ENCODE results near the gene ZCCHC17. TPM values are rescaled to one million over a fixed set of nuclear protein-coding genes. Genes with fewer than 3 reads are reported as not detected.
"Not testable (repeated sequence)": the region's sequence is repeated elsewhere in the genome, so short reads cannot be mapped to it uniquely, and the experiment has no call there.

ZCCHC17 gene
- polyA plus RNA-seq, 1 experiment = 72.9 TPM

DNA sequence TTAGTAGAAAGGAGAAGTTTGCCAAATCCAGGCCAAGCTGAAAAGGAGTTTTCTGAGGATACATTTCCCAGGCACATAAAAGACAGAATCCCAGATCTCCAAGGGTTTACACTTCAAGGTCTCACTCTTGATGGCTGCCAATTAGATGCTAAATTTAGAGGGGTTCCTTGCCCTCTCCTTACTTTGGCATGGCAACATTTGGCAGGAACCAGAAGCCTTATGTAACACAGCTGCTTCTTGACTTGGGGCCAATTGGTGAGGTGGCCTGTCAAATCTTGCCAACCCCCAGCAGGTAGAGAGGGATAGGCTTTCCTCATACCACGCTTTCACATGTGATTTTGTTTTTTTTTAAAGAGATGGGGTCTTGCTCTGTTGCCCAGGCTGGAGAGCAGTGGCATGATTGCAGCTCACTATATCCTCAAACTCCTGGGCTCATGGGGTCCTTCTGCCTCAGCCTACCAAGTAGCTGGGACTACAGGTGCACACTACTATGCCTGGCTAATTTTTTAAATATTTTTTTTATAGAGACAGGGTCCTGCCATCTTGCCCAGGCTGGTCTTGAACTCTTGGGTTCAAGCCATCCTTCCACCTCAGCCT lies 31.9 kb upstream of the ZCCHC17 start:
- POLR2A ChIA-PET = no interaction called here
- CTCF ChIA-PET = interaction anchor here (0.7 to 3.0 kb wide), 4 partner anchors 13 to 284 kb away, joined by 3 to 17 read pairs (median 4); no protein-coding TSS in a partner anchor

GRCh38 chr1:31266547-31266946 lies 30.3 kb upstream of the ZCCHC17 start:
- TF ChIP-seq, protein P1, sequence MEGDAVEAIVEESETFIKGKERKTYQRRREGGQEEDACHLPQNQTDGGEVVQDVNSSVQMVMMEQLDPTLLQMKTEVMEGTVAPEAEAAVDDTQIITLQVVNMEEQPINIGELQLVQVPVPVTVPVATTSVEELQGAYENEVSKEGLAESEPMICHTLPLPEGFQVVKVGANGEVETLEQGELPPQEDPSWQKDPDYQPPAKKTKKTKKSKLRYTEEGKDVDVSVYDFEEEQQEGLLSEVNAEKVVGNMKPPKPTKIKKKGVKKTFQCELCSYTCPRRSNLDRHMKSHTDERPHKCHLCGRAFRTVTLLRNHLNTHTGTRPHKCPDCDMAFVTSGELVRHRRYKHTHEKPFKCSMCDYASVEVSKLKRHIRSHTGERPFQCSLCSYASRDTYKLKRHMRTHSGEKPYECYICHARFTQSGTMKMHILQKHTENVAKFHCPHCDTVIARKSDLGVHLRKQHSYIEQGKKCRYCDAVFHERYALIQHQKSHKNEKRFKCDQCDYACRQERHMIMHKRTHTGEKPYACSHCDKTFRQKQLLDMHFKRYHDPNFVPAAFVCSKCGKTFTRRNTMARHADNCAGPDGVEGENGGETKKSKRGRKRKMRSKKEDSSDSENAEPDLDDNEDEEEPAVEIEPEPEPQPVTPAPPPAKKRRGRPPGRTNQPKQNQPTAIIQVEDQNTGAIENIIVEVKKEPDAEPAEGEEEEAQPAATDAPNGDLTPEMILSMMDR (IDR thresholded peaks at IDR 0.05; ENCODE audit: low read depth, low read length) = no peak
- H3K27me3 ChIP-seq (ENCODE audit: control insufficient read depth, insufficient read depth, low read length) = no peaks in the 10 kb centered on the region
- ChIA-PET CTCF (interaction anchor here (0.7 kb wide), 1 partner anchor 25 kb away, joined by 3 read pairs; no protein-coding TSS in a partner anchor), POLR2A (no interaction called here)
- no peaks in the 10 kb centered on the region for H3K9me3 ChIP-seq (ENCODE audit: control insufficient read depth, insufficient read depth, low read length)
- no peak overlapping the region for H3K4me3 ChIP-seq (ENCODE audit: low read depth, low read length)
- no peak overlapping the region for H3K27ac ChIP-seq (ENCODE audit: low read depth, low read length)
- DNase-seq (ENCODE audit: low read depth, low spot score) = no peak

More for the DNA sequence above, 31.9 kb upstream of the ZCCHC17 start:
- DNase-seq (ENCODE audit: low read depth, low spot score) = no peak
- Histone ChIP-seq H3K9me3 (ENCODE audit: control insufficient read depth, insufficient read depth, low read length) (no peaks in the 10 kb centered on the region), H3K27ac (ENCODE audit: low read depth, low read length) (no peak overlapping the region), H3K4me3 (ENCODE audit: low read depth, low read length) (no peak overlapping the region), H3K27me3 (ENCODE audit: control insufficient read depth, insufficient read depth, low read length) (no peaks in the 10 kb centered on the region)
- TF ChIP-seq, protein P1 (IDR thresholded peaks at IDR 0.05; ENCODE audit: low read depth, low read length) = no peak

DNA sequence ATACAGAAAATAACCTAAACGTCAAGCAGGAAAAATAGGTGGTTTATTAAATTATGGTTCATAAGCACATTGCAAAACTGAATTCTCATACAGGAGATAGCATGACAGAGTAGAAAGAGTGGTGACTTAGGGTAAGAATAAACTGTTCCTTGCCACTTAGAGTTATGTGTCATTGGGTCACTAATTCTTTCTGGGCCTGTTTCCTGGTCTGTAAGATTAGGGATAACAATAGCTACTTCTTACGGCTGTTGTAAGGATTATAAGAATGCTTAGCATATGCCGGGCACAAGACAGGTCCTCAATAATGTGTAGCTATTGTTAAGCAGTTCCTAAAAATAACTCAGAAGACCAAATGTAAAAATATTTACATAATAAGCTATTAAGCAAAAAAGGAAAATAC lies 24.5 kb upstream of the ZCCHC17 start:
- H3K27me3 ChIP-seq (ENCODE audit: control insufficient read depth, insufficient read depth, low read length) = no peaks in the 10 kb centered on the region
- POLR2A ChIA-PET = no interaction called here
- CTCF ChIA-PET = interaction anchor here (2.5 kb wide), 1 partner anchor 91 kb away, joined by 8 read pairs; no protein-coding TSS in a partner anchor
- no peak overlapping the region for H3K27ac ChIP-seq (ENCODE audit: low read depth, low read length)
- H3K9me3 ChIP-seq (ENCODE audit: control insufficient read depth, insufficient read depth, low read length) = no peaks in the 10 kb centered on the region
- TF ChIP-seq, protein P1 (IDR thresholded peaks at IDR 0.05; ENCODE audit: low read depth, low read length) = no peak
- no peak overlapping the region for H3K4me3 ChIP-seq (ENCODE audit: low read depth, low read length)
- DNase-seq (ENCODE audit: low read depth, low spot score) = no peak

- H3K9me3 ChIP-seq (ENCODE audit: control insufficient read depth, insufficient read depth, low read length) = no peaks in the 10 kb centered on the region
- ChIA-PET CTCF (interaction anchor here (2.5 kb wide), 1 partner anchor 92 kb away, joined by 8 read pairs; no protein-coding TSS in a partner anchor), POLR2A (no interaction called here)
- TF ChIP-seq, protein P1 (IDR thresholded peaks at IDR 0.05; ENCODE audit: low read depth, low read length) = no peak
- no peak for DNase-seq (ENCODE audit: low read depth, low spot score)
- H3K4me3 ChIP-seq (ENCODE audit: low read depth, low read length) = no peak overlapping the region
- no peak overlapping the region for H3K27ac ChIP-seq (ENCODE audit: low read depth, low read length)
- no peaks in the 10 kb centered on the region for H3K27me3 ChIP-seq (ENCODE audit: control insufficient read depth, insufficient read depth, low read length)
Observed at GRCh38 chr1:31273619-31274018, 23.2 kb upstream of the ZCCHC17 start.

GRCh38 chr1:31282426-31282825 lies 14.4 kb upstream of the ZCCHC17 start:
- H3K27me3 ChIP-seq (ENCODE audit: control insufficient read depth, insufficient read depth, low read length); H3K4me3 ChIP-seq (ENCODE audit: low read depth, low read length); CTCF ChIA-PET; H3K27ac ChIP-seq (ENCODE audit: low read depth, low read length); DNase-seq (ENCODE audit: low read depth, low spot score); H3K9me3 ChIP-seq (ENCODE audit: control insufficient read depth, insufficient read depth, low read length): not testable (repeated sequence)
- POLR2A ChIA-PET = interaction anchor here (1.0 kb wide), 1 partner anchor 15 kb away, joined by 3 read pairs; the partner anchor contains the start of gene ZCCHC17

DNA sequence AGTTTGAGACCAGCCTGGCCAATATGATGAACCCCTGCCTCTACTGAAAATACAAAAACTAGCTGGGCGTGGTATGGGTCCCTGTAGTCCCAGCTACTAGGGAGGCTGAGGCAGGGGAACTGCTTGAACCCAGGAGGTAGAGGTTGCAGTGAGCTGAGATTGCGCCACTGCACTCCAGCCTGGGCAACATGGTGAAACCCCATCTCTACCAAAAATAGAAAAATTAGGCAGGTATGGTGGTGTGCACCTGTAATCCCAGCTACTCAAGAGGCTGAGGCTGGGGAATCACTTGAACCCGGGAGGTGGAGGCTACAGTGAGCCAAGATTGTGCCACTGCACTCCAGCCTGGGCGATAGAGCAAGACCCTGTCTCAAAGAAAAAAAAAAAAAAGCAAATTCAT lies 9.0 kb upstream of the ZCCHC17 start:
- H3K4me3 ChIP-seq (ENCODE audit: low read depth, low read length); H3K9me3 ChIP-seq (ENCODE audit: control insufficient read depth, insufficient read depth, low read length); CTCF ChIA-PET; H3K27me3 ChIP-seq (ENCODE audit: control insufficient read depth, insufficient read depth, low read length); H3K27ac ChIP-seq (ENCODE audit: low read depth, low read length); DNase-seq (ENCODE audit: low read depth, low spot score): not testable (repeated sequence)
- POLR2A ChIA-PET = interaction anchor here (1.6 kb wide), 1 partner anchor 9 kb away, joined by 4 read pairs; the partner anchor contains the start of genes SNRNP40 and ZCCHC17
